ENCODE results near the gene KPNB1. TPM values are rescaled to one million over a fixed set of nuclear protein-coding genes. Genes with fewer than 3 reads are reported as not detected.
A peak's percentile ranks its signal among the peaks of the same experiment; 100 is the strongest.

The KPNB1 gene
- total and polyA plus RNA-seq, 7 donors, result 78.0 to 323 (median 192) TPM

DNA sequence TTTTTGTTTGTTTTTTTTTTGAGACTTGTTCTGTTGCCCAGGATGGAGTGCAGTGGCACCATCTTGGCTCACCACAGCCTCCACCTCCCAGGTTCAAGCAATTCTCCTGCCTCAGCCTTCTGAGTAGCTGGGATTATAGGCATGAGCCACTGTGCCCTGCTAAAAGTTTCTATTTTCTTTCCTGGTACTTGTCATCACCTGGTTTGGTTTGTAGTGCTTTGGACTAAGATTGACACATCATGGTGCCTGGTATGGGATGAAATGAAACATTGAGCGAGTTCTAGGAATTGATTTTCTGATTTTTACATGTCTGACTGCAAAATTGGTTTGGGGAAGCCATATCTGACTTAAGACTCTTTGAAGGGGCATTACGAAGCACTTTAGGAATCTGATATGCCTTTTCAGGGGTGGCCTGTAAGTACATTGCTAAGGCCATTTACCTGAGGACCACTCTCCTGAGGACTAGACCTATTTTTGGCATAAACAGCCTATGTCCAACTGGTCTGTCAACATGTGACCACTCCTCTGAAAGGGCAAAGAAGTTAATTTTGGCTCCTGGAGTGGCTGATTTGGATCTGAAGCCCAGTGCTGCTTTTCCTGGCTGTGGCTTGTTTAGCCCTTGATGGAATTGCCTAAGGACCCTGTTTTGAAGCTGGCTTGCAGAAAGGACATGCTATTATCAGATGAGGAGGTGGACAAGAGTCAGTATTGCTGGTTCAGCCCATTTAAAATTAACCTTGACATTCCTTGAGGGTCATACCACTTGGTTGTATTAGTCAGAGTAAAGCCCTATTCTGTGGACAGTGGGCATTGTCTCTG is 25.9 kb downstream of the KPNB1 start:
- Histone ChIP-seq H3K9me3 (no peaks in the 10 kb centered on the region), H3K27ac (no peak overlapping the region), H3K36me3 (ENCODE audit: insufficient read depth in 1 of 2, low read depth in 1 of 2) (peaks cover 53 to 100% of the 10 kb centered on the region in 2 donors), H3K27me3 (ENCODE audit: insufficient read depth in 3 of 3, low read length in 2 of 3) (no peaks in the 10 kb centered on the region), H3K4me1 (peaks cover 4% of the 10 kb centered on the region), H3K4me3 (no peak overlapping the region)
- no peak for TF ChIP-seq CTCF (IDR thresholded peaks at IDR 0.05)
- DNase-seq (no peak), ATAC-seq (peak in 1 of 4 donors; percentile 26)
- 77 to 97% (median 79%) methylated on average over 2 of the region's 2 CpGs for WGBS, 3 donors
- intact Hi-C loops (cut with DNase I), result no loop called here

DNA sequence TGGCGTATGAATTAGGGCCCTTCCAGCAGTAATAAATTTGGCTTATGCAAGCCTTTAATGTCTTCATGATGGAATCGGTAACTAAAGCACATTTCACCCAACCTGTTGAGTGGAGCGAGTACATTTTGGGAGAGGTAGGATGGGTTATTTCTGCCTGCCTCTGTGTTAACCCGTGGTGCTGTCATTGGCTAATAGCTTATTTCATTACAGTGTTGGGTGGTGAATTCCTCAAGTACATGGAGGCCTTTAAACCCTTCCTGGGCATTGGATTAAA is 26.4 kb downstream of the KPNB1 start:
- H3K36me3 ChIP-seq (ENCODE audit: insufficient read depth in 1 of 2, low read depth in 1 of 2), result peaks cover 54 to 100% of the 10 kb centered on the region in 2 donors
- peaks cover 4% of the 10 kb centered on the region for H3K4me1 ChIP-seq
- DNase-seq (no peak), ATAC-seq (no peak)
- intact Hi-C loops (cut with DNase I), result no loop called here
- no peaks in the 10 kb centered on the region for H3K27me3 ChIP-seq (ENCODE audit: insufficient read depth in 3 of 3, low read length in 2 of 3)
- no peaks in the 10 kb centered on the region for H3K9me3 ChIP-seq
- TF ChIP-seq CTCF (IDR thresholded peaks at IDR 0.05), result no peak
- no peak overlapping the region for H3K4me3 ChIP-seq
- no peak overlapping the region for H3K27ac ChIP-seq
- 76 to 90% (median 85%) methylated on average over 4 of the region's 4 CpGs for WGBS, 3 donors

GRCh38 chr17:47676510-47677165 is 26.9 kb downstream of the KPNB1 start:
- 59 to 77% (median 65%) methylated on average over 7 of the region's 7 CpGs for WGBS, 3 donors

DNA sequence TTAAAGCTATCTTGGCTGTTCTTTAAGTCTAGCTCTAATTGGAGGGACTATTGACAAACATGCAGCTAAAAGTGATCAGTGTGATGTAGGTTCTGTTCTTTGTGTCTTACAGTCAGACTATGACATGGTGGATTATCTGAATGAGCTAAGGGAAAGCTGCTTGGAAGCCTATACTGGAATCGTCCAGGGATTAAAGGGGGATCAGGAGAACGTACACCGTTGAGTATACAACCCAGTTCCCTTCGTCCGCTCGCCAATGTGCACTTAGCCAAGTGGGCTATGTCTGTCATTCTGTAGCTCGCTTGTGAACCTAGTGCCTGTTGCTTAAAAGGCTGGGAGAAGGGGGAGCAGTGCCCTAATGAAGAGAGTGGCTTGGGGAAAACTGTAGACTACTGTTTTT is 28.5 kb downstream of the KPNB1 start:
- TF ChIP-seq CTCF (IDR thresholded peaks at IDR 0.05), result no peak
- no peaks in the 10 kb centered on the region for H3K27me3 ChIP-seq (ENCODE audit: insufficient read depth in 3 of 3, low read length in 2 of 3)
- H3K36me3 ChIP-seq (ENCODE audit: insufficient read depth in 1 of 2, low read depth in 1 of 2), result peaks cover 46 to 100% of the 10 kb centered on the region in 2 donors
- H3K9me3 ChIP-seq, result no peaks in the 10 kb centered on the region
- DNase-seq (no peak), ATAC-seq (no peak)
- H3K4me1 ChIP-seq, result peaks cover 4% of the 10 kb centered on the region
- no peak overlapping the region for H3K4me3 ChIP-seq
- H3K27ac ChIP-seq, result no peak overlapping the region
- WGBS, 3 donors, result 63 to 71% (median 64%) methylated on average over 7 of the region's 7 CpGs
- intact Hi-C loops (cut with DNase I), result no loop called here

More at GRCh38 chr17:47676510-47677165, 26.9 kb downstream of the KPNB1 start:
- H3K27me3 ChIP-seq (ENCODE audit: insufficient read depth in 3 of 3, low read length in 2 of 3), result no peaks in the 10 kb centered on the region
- intact Hi-C loops (cut with DNase I), result no loop called here
- no peak for DNase-seq
- no peak overlapping the region for H3K27ac ChIP-seq
- peaks cover 4% of the 10 kb centered on the region for H3K4me1 ChIP-seq
- TF ChIP-seq CTCF (IDR thresholded peaks at IDR 0.05), result no peak
- peaks cover 54 to 100% of the 10 kb centered on the region in 2 donors for H3K36me3 ChIP-seq (ENCODE audit: insufficient read depth in 1 of 2, low read depth in 1 of 2)
- H3K4me3 ChIP-seq, result no peak overlapping the region
- no peaks in the 10 kb centered on the region for H3K9me3 ChIP-seq
- ATAC-seq, result no peak
